ENCODE measurements around the gene MAZ.
"Not testable (repeated sequence)": the region's sequence is repeated elsewhere in the genome, so short reads cannot be mapped to it uniquely, and the experiment has no call there.

Gene MAZ

GRCh38 chr16:29775742-29776408, 30.5 kb upstream of the MAZ start:
- no peak for DNase-seq (ENCODE audit: low read depth)
- no peak for TF ChIP-seq CTCF (IDR thresholded peaks at IDR 0.05; ENCODE audit: control insufficient read depth, extremely low read depth, insufficient read depth)
- no peak overlapping the region for H3K4me3 ChIP-seq (ENCODE audit: low read depth, low read length)

- TF ChIP-seq CTCF (IDR thresholded peaks at IDR 0.05; ENCODE audit: control insufficient read depth, extremely low read depth, insufficient read depth), result no peak
- H3K4me3 ChIP-seq (ENCODE audit: low read depth, low read length), result no peak within 1 kb of the TSS
- DNase-seq (ENCODE audit: low read depth), result no peak
These were observed 28.6 kb upstream of the MAZ start, which contains the start of gene ZG16 for GRCh38 chr16:29777576-29778350. ZG16 (plus strand) TSS chr16:29778256; CDS start chr16:29779267, 1,011 bp downstream.

- DNase-seq (ENCODE audit: low read depth), result no peak
- TF ChIP-seq CTCF (IDR thresholded peaks at IDR 0.05; ENCODE audit: control insufficient read depth, extremely low read depth, insufficient read depth), result no peak
These were observed 26.9 kb upstream of the MAZ start for GRCh38 chr16:29779474-29779873.

GRCh38 chr16:29783094-29783953, 23.0 kb upstream of the MAZ start:
- not testable (repeated sequence) for H3K4me3 ChIP-seq (ENCODE audit: low read depth, low read length); DNase-seq (ENCODE audit: low read depth)

More at GRCh38 chr16:29779474-29779873, 26.9 kb upstream of the MAZ start:
- H3K4me3 ChIP-seq (ENCODE audit: low read depth, low read length), result no peak overlapping the region

GRCh38 chr16:29784157-29784556, 22.2 kb upstream of the MAZ start:
- no peak for TF ChIP-seq CTCF (IDR thresholded peaks at IDR 0.05; ENCODE audit: control insufficient read depth, extremely low read depth, insufficient read depth)
- no peak for DNase-seq (ENCODE audit: low read depth)
- H3K4me3 ChIP-seq (ENCODE audit: low read depth, low read length), result no peak overlapping the region

- no peak for DNase-seq (ENCODE audit: low read depth)
- no peak for TF ChIP-seq CTCF (IDR thresholded peaks at IDR 0.05; ENCODE audit: control insufficient read depth, extremely low read depth, insufficient read depth)
- no peak overlapping the region for H3K4me3 ChIP-seq (ENCODE audit: low read depth, low read length)
These were observed 21.3 kb upstream of the MAZ start for GRCh38 chr16:29784901-29785500.

GRCh38 chr16:29787155-29787554, 19.2 kb upstream of the MAZ start:
- not testable (repeated sequence) for DNase-seq (ENCODE audit: low read depth)

More at GRCh38 chr16:29787155-29787554, 19.2 kb upstream of the MAZ start:
- H3K4me3 ChIP-seq (ENCODE audit: low read depth, low read length), result not testable (repeated sequence)
